Tibial artery (tissue), 4 donors: ENCODE data around the gene EXD3.
A peak's percentile ranks its signal among the peaks of the same experiment; 100 is the strongest.
"Not testable (repeated sequence)": the region's sequence is repeated elsewhere in the genome, so short reads cannot be mapped to it uniquely, and the experiment has no call there.

Experiments used
- DNase-seq, 2 donors: peaks; one replicate each; pipeline ENCODE4 v3.0.0-alpha.2; 2019
- H3K27ac ChIP-seq, 2 donors: fragments of 200-600 bp; sonication (generic) in 1 of 2; 1 replicate in 1 of 2; 2 replicates in 1 of 2; pipeline ENCODE4 v1.5.1; 2018 to 2019; ENCODE audit warnings: mild to moderate bottlenecking in 1 of 2
- H3K27me3 ChIP-seq, 2 donors: fragments of 200-600 bp; sonication (generic) in 1 of 2; one replicate each; pipeline versions ENCODE4 v1.5.1 to v1.6.0; 2016 to 2019
- H3K36me3 ChIP-seq, 3 donors: fragments of 200-600 bp; sonication (generic) in 2 of 3; one replicate each; pipeline ENCODE4 v1.5.1; 2016 to 2019; ENCODE audit warnings: mild to moderate bottlenecking in 2 of 3
- H3K4me1 ChIP-seq, 4 donors: fragments of 200-600 bp; sonication (generic) in 2 of 4; 1 replicate in 3 of 4; 2 replicates in 1 of 4; pipeline ENCODE4 v1.5.1; 2016 to 2019
- H3K4me3 ChIP-seq, 2 donors: fragments of 200-600 bp; sonication (generic) in 1 of 2; 1 replicate in 1 of 2; 2 replicates in 1 of 2; pipeline ENCODE4 v1.5.1; 2018 to 2019; ENCODE audit warnings: mild to moderate bottlenecking in 2 of 2
- H3K9me3 ChIP-seq, 3 donors: fragments of 200-600 bp; sonication (generic) in 1 of 3; one replicate each; pipeline ENCODE4 v1.5.1; 2016 to 2019
- intact Hi-C: fragments of 100-400 bp; cut with DNase I; formaldehyde crosslinking; loops from one replicate; pipeline ENCODE4 v1.15.0; 2023; ENCODE audit warnings: low total_unique reads
- TF ChIP-seq, protein P1 (sequence below), 2 experiments: fragments of 200-600 bp in 1 of 2; fragments of 450-650 bp in 1 of 2; IDR thresholded peaks; one replicate each; pipeline ENCODE4 v1.5.1; 2017 to 2019; ENCODE audit warnings: antibody characterized with exemption in 2 of 2, mild to moderate bottlenecking in 1 of 2, moderate library complexity in 1 of 2

EXD3 gene

DNA sequence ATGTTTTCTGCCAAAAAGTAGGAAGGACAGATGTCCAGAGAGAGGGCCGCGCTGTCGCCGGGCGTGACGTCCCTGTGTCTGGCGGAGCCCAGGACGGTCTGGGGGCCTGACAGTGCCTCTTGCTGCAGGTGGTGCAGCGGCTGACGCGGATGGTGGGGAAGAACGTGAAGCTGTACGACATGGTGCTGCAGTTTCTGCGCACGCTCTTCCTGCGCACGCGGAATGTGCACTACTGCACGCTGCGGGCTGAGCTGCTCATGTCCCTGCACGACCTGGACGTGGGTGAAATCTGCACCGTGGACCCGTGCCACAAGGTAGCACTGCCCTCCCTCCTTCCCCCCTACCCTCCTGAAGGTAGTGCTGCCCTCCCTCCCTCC lies 160.1 kb downstream of the EXD3 start:
- Histone ChIP-seq H3K4me3 (no peak overlapping the region), H3K4me1 (peaks cover 0 to 2% (median under 1%) of the 10 kb centered on the region in 4 donors), H3K9me3 (no peaks in the 10 kb centered on the region), H3K27ac (no peak overlapping the region), H3K36me3 (peaks cover 30 to 69% (median 56%) of the 10 kb centered on the region in 3 donors), H3K27me3 (no peaks in the 10 kb centered on the region)
- intact Hi-C loops, result no loop called here
- DNase-seq, result no peak
- TF ChIP-seq, protein P1, sequence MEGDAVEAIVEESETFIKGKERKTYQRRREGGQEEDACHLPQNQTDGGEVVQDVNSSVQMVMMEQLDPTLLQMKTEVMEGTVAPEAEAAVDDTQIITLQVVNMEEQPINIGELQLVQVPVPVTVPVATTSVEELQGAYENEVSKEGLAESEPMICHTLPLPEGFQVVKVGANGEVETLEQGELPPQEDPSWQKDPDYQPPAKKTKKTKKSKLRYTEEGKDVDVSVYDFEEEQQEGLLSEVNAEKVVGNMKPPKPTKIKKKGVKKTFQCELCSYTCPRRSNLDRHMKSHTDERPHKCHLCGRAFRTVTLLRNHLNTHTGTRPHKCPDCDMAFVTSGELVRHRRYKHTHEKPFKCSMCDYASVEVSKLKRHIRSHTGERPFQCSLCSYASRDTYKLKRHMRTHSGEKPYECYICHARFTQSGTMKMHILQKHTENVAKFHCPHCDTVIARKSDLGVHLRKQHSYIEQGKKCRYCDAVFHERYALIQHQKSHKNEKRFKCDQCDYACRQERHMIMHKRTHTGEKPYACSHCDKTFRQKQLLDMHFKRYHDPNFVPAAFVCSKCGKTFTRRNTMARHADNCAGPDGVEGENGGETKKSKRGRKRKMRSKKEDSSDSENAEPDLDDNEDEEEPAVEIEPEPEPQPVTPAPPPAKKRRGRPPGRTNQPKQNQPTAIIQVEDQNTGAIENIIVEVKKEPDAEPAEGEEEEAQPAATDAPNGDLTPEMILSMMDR (IDR thresholded peaks at IDR 0.05), result no peak

DNA sequence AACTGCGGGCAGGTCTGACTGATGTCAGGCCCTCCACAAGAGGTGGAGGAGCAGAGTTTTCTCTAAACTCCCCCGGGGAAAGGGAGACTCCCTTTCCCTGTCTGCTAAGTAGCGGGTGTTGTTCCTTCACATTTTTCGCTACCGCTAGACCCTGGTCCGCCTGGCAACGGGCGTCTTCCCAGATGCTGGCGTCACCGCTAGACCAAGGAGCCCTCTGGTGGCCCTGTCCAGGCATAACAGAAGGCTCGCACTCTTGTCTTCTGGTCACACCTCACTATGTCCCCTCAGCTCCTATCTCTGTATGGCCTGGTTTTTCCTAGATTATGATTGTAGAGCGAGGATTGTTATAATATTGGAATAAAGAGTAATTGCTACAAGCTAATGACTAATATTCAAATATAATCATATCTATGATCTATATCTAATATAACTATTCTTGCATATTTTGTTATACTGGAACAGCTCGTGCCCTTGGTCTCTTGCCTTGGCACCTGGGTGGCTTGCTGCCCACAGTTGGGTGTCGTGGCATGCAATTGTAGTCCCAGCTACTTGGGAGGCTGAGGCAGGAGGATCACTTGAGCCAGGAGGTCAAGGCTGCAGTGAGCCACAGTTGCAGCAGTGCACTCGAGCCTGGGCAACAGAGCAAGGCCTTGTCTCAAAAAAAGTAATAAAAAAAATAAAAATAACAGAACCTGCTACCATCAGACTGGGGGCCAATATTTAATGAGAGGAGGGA lies 160.6 kb downstream of the EXD3 start:
- H3K9me3 ChIP-seq, H3K27ac ChIP-seq, H3K4me3 ChIP-seq, H3K4me1 ChIP-seq, H3K27me3 ChIP-seq, intact Hi-C loops, DNase-seq: not testable (repeated sequence)
- peaks cover 30 to 67% (median 51%) of the 10 kb centered on the region in 3 donors for H3K36me3 ChIP-seq
- TF ChIP-seq, protein P1 (IDR thresholded peaks at IDR 0.05), result peak; percentile 38 to 44
